ENCODE data around the gene FKBP9.
"Not testable (repeated sequence)": the region's sequence is repeated elsewhere in the genome, so short reads cannot be mapped to it uniquely, and the experiment has no call there.

- not testable (repeated sequence) for TF ChIP-seq CTCF (IDR thresholded peaks at IDR 0.05; ENCODE audit: poor library complexity); EZH2 (IDR thresholded peaks at IDR 0.05; ENCODE audit: borderline replicate concordance); EZH2phosphoT487 (IDR thresholded peaks at IDR 0.05; ENCODE audit: low read depth, severe bottlenecking, unreplicated experiment)
Measured at GRCh38 chr7:32979246-32979645, 22.0 kb downstream of the FKBP9 start.

Data from hepatocyte (in vitro differentiated cells).